Superior temporal gyrus (tissue), 1 donor: ENCODE measurements around the gene NOXA1.

Source experiments
- DNase-seq: peaks from one replicate; pipeline ENCODE4 v3.0.0-alpha.2; 2016; ENCODE audit errors: extremely low spot score

NOXA1 gene

GRCh38 chr9:137454597-137455358, 31.6 kb downstream of the NOXA1 start:
- no peak for DNase-seq

GRCh38 chr9:137455359-137455991, 32.3 kb downstream of the NOXA1 start:
- no peak for DNase-seq

DNA sequence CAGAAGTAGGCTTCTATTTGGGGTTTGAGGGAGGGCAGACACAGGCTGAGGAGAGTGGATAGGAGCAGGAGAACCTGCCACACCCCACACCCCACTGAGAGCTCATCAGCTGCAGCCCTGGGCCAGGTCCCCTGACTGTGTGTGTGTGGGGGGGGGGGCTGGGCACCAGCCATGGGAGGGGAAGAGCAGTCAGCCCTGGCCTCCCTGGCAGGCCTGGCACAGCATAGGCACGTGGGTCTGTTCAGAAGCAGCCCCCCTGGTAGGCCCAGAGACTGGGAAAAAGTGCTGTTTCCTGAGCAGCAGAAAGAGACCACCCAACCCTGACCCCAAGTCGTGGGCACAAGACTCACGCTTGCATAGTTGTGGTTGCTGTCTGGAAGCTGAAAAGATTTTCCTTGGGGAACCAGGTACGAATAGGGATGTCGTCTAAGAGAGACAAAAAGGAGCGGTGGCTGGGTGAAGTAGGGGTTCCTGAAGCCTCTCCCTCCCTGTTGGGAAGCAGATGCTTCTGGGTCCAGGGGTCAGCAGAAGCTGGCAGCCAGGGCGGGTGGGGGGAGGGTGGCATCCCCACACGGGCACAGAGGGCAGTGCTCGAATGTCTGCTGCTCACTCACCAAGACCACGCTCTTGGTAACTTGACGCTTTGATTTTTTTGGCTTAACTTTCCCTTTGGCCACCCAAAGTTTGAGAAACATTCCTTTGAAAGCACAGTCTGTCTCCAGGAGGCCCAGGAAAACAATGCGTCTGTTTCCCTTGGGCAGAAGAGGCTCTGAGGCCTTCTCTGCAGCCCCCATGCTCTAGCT, 33.1 kb downstream of the NOXA1 start:
- DNase-seq: no peak

DNA sequence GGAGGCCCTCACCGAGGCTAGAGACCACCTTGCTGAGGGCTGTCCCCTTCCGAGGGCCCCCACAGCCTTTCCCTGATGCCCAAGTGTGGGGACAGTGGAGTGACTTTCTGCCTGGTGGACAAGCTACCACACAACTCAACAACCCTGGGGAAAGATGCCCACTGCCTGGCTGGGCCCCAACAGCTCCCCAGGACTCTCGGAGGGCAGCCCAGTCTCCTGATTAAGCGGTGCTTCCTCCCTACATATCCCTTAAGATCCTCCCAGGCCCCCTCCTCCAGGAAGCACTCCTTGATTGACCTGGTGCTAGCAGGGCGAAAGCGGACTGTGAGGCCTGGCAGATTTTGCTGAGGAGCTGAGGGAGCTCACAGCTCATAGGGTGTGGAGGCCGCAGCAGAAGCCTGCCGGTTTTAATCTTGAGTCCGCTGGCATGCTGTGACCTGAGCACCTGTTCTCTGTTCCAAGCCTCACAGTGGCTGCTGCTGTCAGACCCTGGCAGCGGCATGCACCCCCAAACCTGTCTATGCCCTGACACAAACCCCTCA, 33.7 kb downstream of the NOXA1 start:
- no peak for DNase-seq

DNA sequence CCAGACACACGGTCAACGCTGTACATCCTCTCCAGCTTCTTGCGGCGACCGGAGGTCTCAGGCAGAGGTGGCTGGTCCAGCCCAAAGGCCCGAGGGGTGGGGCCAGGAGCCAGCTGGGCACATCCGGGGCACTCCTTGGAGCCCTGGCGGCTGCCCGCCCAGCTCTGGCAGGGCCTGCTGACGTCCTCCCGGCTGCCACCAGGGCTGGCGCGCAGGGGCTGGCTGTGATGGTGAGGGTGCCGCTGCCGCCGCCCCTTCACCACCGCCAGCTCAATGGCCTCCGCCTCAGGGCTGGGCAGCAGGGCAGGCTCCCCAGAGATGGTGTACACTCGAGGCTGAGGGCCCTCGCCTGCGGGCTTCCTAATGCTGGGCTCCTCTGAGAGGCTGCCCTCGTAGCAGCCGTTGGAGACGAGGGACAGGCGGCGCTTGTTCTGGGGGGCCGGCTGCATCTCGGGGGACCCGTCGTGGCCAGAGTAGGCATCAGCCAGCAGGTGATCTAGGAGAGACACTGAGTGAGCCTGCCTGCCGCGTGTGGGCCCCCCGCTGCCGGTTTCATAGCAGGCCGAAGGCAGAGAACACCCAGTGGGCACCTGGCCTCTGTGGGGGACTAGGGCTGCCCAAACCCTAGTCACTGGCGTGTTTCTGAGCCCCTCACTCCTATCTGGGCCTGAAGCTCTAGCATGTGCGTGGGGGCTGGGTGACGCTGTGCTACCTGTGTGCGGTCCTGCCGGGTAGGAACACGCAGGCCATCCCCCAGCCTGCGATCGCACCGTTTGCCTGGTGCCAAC, 34.4 kb downstream of the NOXA1 start:
- no peak for DNase-seq

DNA sequence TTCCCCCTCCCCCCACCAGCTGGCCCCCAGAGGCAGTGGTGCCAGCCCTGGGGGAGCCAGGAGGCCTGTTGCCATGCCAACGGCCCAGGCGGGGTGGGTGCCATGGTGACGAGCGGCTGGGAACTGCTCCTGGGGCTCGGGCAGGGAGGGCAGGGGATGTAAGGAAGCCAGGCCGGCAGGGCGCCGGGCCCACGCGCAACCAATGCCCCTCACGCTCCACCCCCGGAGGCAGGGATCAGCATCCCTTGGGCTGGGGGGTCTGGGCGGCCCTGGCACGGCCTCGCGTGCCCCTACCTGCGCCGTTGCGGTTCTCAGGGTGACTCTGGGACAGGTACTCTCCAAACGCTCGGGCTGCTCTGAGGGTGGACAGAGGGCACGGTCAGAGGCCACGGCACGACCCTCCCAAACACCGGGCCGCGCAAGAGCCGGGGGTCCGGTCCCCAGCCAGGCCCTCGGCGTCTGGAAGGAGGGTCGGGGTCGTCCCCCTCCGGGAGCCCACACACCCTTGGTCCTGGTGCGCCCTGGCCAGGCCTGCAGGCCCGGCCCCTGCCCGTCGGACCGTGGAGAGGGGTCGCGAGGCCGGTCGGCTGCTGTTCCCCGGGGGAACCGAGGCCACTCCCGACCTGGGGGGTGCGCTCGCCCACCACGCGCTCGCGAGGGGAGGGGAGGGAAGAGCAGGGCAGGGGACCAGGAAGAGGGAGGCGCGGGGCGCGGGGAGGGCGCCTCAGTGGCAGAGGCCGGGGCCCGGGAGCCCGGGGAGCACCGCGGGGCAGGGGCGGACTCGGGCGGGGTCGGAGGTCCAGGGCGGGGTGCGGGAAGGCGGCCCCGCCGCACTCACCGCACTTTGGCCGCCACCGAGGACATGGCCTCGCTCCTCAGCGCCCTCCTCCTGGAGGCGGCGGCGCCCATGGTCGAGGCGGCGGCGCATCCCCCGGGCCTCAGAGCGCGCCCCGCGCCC, 35.3 kb downstream of the NOXA1 start:
- peak; percentile 58 for DNase-seq

- peak; percentile 93 for DNase-seq
Observed at GRCh38 chr9:137459152-137459600, 36.0 kb downstream of the NOXA1 start, which contains the start of gene NSMF. Gene NSMF, minus strand, starts transcription at chr9:137459334. Its CDS starts 232 bp downstream, at chr9:137459102.

DNA sequence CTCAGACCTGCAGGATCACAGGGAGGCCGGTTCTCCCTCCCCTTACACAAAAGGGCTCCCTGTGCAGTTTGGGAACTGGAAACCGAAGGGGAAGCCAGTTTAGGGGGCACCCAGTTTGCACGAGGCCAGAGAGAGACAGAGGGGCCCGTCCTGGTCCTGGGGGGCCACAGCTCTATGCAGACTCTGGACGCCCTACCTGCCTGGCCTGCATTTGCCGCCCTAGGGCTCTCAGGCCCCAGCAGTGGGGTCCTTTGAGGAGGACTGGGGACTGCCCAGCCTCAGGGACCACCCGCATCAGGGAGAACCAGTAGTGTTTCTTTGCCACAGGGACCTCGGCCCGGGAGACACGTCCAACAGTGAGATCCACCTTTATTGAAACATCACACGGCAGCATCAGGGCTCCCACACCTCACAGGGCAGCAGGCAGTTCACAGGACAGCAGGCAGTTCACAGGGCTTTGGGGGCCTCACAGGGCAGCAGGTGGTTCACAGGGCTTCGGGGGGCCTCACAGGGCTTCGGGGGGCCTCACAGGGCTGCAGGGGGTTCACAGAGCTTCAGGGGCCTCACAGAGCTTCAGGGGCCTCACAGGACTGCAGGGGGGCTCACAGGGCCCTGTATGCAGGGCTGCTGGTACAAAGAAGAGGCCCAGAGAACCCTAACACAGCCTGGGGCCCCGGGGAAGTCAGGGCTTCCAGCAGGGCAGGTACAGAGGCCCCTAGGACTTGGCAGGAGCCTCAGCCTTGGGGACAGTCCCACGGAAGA, 36.6 kb downstream of the NOXA1 start:
- no peak for DNase-seq

GRCh38 chr9:137460363-137461315, 37.4 kb downstream of the NOXA1 start:
- no peak for DNase-seq

GRCh38 chr9:137461316-137461662, 38.1 kb downstream of the NOXA1 start:
- no peak for DNase-seq

DNA sequence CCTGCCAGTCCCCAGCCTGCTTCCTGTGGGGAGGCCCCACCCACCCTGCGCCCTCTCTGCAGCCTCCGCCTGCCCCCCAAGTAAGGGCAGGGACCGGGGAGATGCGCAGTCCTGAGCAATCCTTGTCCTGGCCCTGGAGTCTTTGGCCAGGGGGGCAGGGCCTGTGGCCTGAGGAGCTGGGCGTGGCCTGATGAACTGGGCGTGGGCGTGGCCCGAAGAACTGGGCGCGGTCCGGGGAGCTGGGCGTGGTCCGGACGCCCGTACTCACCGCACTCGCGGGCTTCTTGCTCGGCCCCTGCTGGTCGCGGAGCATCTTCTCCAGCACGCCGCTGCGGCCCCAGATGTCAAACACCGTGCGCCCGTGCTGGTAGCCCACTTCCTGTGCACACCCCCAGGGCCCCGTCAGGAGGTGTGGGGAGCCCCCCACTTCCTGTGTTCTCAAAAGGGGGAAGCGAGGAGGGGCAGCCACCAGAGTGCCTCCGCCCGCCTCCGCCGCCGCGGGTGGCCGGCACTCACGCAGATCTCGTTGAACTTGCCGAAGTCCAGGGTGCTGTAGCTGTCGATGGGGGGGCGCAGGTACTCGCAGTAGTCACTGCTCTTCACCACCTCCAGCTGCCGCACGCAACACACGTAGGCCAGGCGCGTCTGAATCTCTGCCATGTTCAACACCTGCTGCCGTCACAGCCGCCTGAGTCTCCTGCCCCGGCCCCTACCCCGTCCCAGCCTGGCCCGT, 38.6 kb downstream of the NOXA1 start:
- DNase-seq: no peak

- no peak for DNase-seq
Observed at GRCh38 chr9:137462396-137462985, 39.3 kb downstream of the NOXA1 start.

GRCh38 chr9:137462986-137463930, 40.1 kb downstream of the NOXA1 start:
- no peak for DNase-seq

GRCh38 chr9:137463931-137464290, 40.7 kb downstream of the NOXA1 start:
- no peak for DNase-seq

- DNase-seq: no peak
Observed at GRCh38 chr9:137464291-137464999, 41.3 kb downstream of the NOXA1 start.
